GM23248 (cell line): ENCODE results near the gene GRP.
"Not testable (repeated sequence)": the region's sequence is repeated elsewhere in the genome, so short reads cannot be mapped to it uniquely, and the experiment has no call there.

Source experiments
- EZH2 ChIP-seq: fragments of 200-600 bp; sonication (generic); IDR thresholded peaks from 2 replicates; pipeline ENCODE4 v1.6.1; 2018; ENCODE audit warnings: antibody characterized with exemption, mild to moderate bottlenecking; ENCODE audit not compliant: insufficient read depth, poor library complexity, severe bottlenecking
- EZH2phosphoT487 ChIP-seq: fragments of 200-600 bp; sonication (generic); IDR thresholded peaks from 2 replicates; pipeline ENCODE4 v1.6.1; 2018; ENCODE audit warnings: antibody characterized with exemption, moderate library complexity, mild to moderate bottlenecking, low read depth; ENCODE audit not compliant: insufficient read depth

DNA sequence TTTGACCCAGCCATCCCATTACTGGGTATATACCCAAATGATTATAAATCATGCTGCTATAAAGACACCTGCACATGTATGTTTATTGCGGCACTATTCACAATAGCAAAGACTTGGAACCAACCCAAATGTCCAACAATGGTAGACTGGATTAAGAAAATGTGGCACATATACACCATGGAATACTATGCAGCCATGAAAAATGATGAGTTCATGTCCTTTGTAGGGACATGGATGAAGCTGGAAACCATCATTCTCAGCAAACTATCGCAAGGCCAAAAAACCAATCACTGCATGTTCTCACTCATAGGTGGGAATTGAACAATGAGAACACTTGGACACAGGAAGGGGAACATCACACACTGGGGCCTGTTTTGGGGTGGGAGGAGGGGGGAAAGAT lies 42.3 kb downstream of the GRP start:
- TF ChIP-seq EZH2phosphoT487, EZH2: not testable (repeated sequence)
